GM18517 (cell line): Measurements from ENCODE around the gene SLC35F3.
"Not testable (repeated sequence)": the region's sequence is repeated elsewhere in the genome, so short reads cannot be mapped to it uniquely, and the experiment has no call there.

Experiments
- ATAC-seq: cut with Tn5 transposase; IDR thresholded peaks from one replicate; pipeline ENCODE4 v1.9.1; 2021; ENCODE audit warnings: mild to moderate bottlenecking, moderate library complexity; ENCODE audit not compliant: unreplicated experiment

SLC35F3 gene

DNA sequence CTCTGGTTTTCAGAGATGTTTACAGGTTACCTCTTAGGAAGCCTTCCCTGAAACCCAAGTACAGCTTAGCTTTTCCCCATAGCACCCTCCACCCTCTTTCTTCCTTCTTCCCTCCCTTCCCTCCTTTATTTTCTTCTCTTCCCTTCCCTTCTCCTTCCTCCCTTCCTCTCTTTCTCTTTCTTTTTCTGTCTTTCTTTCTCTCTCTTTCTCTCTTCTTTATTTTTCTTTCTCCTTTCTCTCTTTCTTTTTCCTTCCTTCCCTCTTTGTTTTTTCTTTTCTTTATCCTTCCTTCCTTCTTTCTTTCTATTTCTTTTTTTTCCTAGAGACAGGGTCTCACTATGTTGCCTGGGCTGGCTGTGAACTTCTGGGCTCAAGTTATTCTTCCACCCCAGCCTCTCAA is 231.6 kb downstream of the SLC35F3 start:
- no peak for ATAC-seq

DNA sequence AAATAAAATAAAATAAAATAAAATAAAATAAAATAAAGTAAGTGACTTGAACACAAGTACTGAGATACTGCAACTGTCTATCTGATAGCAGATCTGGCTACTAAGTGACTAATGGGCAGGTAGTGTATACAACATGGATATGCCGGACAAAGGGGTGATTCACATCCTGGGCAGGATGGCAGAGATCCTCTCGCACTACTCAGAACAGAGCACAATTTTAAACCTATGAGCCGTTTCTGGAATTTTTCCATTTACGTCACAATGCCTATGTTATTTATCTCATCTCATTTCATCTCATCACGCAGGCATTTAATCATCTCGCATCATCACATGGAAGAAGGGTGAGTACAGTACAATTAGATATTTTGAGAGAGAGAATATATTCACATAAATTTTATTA is 235.5 kb downstream of the SLC35F3 start:
- ATAC-seq: no peak

DNA sequence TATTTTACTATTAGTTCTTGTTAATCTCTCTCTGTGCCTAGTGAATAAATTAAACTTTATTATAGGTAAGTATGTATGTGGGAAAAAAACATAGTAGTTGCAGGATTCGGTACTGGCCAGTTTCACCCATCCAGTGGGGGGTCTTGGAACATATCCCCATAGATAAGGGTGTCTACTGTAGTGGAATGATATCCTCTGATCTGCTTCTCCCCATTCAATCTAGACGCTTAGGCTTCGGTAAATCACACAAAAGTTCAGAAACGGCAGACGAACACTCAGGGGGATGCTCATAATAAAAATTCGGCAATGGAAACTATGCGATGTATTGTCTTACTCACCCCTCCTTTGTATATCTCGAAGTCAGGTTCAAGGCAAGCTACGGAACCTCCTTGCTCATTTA is 235.9 kb downstream of the SLC35F3 start:
- no peak for ATAC-seq

DNA sequence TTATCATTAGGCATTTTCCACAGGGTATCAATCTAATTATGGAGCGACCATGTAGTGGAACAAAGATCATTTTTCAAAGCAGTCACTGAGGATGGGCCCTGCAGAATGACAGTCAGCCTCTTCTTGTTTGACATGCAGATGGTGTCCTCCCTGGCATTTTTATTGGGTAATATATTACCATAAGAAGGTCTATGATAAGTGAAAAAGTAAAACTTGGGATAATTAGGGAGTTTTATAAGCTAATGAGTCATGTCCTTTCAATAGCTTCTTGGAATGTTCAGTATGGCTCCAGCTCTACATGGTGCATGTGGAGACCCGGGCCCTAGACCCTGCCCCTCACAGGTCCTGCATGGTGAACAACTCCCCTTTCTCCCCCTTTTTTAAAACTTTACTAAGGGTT is 236.5 kb downstream of the SLC35F3 start:
- no peak for ATAC-seq

DNA sequence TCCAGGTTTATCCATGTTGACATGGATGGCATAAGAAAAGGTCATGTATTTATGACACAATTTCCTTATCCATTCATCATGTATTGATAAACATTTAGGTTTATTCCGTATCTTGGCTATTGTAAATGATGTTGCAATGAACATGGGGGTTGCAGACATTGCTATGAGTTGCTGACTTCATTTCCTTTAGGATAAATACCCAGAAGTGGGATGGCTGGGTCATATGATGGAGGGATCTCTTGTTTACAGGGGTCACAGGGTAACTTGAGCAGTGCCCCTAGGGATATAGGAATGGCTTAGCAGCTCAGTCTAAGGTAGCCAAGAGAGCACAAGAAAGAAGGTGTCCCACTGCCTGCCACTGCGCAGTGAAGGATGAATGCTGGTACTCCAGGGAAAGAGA is 239.2 kb downstream of the SLC35F3 start:
- no peak for ATAC-seq

DNA sequence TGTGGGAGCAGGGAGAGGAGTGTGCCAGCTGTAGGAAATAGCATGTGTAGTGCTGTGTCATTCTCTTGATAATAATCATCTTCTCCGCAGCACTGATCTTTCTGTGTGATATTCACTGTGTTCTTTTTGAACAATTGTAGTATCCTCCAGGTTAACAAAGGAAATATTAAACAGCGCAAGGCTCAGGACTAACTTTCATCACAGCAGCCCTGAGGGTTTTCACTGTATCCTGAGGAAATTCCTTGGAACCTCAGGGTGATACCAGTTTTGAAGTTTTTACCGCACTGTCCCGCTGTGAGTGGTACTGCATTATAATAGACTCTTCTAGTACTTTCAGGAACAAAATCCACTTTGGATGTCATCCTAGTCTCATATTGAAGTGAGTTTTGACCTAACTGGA is 240.4 kb downstream of the SLC35F3 start:
- no peak for ATAC-seq

DNA sequence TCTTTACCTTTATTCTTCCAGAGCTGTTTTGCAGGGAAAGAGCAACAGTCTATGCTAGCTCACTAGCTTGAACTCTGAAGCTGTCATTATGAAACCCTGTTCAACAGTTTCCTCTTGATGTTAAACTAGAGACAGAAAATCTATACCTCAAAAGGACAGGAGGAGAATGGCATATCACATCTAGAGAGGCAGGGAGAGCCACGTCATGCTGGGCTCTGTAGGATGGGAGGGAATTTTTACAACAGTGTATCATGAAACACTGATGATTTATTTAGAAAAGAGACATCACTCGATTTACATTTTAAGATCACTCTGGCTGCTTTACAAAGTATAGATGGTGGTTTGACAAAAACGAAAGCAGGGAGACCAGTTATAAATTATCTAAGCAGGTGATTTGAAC is 243.9 kb downstream of the SLC35F3 start:
- ATAC-seq: no peak

DNA sequence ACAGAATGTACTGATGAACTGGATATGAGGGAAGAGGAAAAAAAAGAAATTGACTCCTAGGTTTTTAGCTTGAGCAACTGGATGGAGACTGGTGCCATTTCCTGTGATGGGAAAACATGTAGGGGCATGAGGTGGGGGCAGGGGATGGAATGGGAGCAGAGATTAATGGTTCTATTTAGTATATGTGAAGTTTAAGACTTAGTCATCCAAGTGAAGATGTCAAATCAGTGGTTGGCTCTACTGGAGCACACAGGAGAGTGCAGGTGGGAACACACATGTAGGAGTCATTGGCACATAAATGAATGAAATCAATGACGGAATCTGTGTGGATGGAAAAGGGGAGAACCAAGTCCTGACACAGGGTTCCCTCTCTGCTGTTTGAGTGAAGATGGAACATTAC is 244.3 kb downstream of the SLC35F3 start:
- no peak for ATAC-seq

DNA sequence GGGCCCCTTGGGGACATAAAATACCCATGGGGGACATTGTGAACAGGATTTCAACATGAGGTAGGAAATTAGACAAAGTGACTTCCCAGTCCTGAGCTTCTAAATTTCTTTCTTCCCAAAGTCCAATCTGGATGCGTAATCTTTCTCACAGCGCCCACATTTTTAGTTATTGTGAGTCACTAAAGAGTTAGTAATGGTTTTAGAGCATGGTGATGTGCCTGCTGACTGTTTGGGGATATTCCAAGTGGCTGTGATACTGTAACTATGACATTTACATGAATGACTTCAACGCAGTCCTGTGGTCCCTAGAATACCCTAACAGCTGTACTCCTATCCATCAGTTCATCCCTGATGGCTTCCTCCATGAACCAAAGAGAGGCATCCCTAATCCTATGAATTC is 244.7 kb downstream of the SLC35F3 start:
- no peak for ATAC-seq

DNA sequence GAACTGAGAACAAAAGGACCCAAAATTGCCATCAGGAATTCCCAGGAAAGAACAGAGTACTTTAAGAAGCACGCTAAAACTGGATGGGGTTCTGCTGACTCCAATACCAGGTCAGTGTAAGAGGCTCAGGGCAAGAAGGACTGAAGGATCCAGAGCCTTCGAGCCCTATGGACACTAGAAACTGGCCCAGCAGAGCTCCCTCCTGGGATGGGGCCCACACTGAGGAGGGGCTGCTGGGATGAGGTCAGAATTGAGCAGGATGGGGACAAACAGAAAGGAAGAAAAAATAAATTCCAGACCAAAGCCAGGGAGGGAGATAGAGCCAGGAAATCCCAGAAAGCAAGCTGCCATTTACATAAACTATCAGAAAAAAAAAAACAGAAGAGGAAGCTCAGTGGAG is 246.4 kb downstream of the SLC35F3 start:
- no peak for ATAC-seq

DNA sequence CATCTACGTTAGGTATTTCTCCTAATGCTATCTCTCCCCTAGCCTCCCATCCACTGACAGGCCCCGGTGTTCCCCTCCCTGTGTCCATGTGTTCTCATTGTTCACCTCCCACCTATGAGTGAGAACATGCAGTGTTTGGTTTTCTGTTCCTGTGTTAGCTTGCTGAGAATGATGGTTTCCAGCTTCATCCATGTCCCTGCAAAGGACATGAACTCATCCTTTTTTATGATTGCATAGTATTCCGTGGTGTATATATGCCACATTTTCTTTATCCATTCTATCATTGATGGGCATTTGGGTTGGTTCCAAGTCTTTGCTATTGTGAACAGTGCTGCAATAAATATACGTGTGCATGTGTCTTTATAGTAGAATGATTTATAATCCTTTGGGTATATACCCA is 247.9 kb downstream of the SLC35F3 start:
- not testable (repeated sequence) for ATAC-seq

DNA sequence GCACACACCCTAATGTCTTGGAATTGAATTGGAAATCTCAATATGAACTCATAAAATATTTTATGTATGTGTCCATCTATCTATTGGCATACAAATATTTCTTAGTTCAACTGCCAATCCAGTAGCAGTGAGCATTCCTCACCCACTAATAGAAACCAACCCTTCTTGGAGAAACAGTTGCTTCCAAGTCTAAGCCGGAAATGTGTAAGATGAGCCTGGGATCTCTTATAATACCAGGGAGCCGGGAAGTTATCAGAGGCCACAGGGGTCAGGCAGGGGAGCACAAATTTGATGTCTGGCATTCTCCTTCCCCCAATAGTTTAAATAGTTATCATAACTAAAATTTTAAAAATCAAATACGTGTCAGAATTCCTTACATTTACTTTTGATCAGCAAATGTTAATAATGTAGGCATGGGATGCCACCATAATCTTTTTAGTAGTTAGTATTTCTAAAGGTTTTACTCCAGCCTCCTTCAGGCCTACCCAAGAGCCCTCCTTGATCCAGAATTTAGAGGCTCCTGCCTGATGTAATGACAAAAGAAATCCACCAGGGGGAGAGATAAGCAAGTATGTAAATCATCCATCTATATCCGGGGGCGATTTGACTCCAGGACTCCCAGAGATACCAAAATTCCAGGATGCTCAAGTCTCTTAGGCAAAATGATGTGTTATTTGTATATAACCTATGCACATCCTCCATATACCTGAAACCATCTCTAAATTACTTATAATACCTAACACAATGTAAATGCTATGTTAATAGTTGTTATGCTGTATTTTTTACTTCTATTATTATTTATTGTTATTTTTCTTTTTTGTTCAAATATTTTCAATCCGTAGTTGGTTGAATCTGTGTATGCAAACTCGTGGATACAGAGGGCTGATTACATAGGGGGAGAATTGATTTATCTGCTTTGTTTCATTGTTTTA is 250.1 kb downstream of the SLC35F3 start:
- ATAC-seq: no peak

DNA sequence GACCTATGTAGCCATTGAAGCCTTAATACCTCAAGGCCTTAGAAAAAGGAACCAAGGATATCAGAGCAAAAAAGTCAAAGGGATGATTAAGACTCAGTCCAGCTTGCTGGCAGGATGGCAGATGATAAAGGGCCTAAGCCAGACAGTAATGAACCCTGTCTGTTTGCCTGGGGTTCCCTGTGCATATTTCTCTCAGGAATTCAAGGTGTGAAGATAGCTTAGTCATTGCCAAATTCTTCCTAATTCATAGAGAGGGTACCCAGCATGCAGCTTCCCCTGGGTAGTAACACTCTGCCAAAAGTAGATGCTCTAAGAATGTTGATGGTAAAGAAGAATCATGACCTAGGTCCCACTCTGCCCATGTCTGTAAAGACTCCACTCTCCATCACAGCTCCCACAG is 258.2 kb downstream of the SLC35F3 start:
- no peak for ATAC-seq

DNA sequence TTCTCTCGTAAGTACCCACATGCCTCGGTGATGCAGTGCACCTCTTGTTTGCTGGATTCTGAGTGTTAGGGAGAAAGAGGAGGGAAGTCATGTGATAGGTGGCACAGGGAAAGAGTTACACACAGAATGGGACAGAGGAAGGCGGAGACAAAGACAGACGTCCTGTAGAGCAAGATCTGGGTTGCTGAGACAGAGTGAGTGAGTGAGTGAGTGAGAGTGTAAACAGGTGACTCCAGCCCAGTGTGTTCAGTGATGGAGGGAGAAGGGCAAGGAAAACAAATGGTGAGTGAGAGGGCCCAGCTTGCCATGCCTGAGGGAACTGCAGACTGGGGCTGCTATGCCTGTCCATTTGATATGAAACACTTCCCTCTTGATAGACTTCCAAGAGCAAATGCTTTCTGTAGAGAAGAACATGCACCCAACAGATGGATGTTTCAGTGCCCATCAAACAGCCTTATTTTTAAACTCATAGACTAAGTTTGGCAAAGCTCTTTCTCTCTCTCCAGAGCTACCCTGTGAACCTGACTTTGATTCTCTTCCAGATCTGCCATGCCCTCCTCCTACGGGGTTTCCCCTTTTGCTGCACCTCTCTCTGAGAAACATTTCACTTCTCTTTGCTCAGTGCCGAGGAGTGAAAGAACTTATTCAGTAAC is 258.9 kb downstream of the SLC35F3 start:
- no peak for ATAC-seq

DNA sequence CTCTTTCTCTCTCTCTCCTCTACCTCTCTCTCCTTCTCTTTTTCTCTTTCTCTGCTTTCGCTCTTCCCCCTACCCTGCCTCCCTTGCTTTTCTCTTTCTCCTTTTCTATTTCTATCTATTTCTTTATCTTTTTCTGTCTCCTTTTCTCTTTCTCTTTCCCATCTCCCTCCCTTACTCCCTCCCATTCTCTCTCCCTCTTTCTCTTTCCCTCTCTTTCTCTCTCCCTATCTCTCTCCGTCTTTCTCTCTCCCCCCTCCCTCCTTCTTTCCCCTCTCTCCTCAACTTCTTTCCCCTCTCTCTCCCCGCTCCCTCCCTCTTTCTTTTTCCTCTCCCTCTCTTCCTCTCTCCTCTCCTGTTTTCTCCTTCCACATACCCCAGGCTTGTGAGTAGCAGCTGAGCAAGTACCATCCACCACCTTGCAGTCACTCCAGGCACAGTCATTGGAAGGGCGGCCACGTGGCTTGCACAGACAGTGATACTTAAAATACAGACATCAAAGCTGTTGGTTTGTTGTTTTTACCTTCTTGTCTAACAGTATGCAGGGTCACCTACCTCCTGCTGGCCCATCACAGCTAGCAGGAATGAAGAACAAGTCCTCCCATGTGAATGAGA is 259.7 kb downstream of the SLC35F3 start:
- ATAC-seq: no peak

DNA sequence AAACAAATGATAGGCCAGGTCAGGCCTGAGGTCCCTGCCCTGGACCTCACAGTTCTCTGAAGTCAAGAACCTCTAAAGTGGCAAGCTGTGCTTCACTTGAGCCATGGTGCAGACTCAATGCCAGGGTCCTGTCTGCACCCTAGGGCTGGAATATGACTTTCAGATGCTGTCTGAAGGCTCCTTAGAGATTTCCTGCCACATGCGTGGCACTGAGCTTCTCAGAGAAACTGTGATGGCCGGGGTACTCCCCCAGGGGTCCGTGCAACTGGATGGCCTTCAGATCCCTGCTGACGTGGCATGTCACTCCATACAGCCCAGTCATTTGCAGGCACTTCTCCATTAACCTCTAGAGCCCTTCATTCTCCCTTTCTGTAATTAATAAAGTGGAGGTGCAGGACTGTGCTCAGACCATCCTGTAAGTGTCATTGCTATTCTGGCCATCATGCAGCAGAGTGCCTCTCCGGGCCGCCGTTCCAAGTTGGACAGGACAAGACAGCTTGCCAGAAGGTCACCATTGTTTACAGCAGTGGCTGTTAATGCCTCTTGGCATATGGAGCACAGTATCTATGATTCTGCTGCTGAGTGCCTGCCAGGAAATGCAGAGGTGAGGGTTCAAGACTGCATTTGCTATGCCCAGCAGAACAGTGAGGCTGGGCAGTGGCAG is 263.7 kb downstream of the SLC35F3 start:
- ATAC-seq: no peak

DNA sequence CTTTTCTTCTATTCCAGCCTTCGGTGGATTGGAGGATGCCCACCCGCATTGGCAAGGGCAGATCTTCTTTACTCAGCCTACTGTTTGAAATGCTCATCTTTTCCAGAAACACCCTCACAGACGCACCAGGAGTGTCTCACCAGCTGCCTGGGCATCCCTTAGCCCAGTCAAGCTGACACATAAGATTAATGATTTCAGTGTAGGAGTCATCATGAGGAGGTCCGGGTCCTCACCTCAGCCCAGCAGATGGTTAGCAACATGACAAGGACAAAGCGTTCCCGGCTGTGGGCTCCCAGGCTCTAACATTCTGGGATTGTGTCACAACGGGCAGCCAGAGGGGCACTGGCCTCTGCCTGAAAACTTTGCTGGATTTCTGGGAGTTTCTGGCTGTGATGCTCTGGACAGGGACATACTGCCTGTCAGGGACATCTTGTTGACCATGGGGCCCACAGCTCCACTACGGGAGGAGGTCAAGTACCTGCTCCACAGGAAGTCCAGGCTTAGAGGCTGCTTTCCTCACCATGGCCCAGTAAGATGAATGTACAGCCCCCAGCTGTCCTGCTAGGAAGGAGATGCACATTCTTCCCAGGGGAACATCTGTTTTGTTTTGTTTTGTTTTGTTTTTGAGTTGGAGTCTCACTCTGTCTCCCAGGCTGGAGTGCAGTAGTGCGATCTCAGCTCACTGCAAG is 264.8 kb downstream of the SLC35F3 start:
- no peak for ATAC-seq

DNA sequence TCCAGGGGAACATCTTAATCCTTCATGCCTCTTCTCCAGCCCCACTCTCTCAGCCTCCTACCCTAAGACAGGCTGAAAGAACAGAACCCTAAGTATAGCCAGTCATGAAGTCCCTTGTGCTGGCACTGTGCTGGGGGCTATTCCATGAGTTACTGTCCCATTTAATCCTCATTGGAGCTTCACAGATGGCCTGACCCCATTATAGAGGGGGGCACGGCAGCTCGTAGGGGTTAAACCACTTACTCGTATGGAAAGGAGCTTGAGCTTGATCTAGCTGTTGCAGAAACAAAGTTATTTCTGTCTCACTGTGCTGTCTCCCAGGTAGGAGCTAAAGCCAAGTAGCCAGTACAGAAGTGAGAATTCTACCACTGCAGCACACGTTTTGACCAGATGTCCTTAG is 265.6 kb downstream of the SLC35F3 start:
- no peak for ATAC-seq

DNA sequence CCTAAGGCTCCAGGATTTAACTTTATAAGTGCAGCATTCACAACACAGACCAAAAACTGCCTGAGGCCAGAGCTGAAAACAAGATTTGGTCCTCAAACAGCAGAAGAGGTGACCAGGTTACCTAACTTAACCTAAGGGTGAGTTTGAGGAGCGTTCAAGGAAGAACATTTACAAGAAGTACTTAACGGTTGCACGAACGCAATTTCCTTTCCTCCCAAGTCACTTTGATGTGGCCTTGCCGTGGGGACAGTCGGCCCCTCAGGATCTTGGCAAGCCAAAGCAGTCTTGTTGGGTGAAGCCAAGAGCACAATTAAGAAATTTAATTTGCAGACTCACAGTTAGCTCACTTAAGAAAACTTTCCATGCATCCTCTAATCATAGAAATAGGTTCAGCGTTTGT is 266.1 kb downstream of the SLC35F3 start:
- ATAC-seq: no peak

DNA sequence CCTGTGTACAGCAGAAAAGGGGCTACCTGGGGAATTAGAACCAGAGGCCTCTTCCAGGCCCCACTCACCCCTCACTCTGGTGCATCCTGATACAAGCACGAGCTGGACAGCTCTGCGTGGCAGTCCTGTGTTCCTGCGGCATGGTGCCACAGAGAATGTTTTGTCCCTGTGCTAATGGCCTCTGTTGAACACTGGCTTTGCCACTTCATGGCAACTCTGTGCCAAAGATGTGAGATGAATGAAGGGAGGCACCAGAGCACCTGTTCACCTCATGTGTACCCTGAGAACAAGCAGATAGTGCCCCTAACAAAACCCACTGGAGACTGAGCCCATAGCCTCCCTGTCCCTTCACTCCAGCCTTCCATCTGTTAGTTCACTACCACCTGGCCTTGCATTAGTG is 269.5 kb downstream of the SLC35F3 start:
- ATAC-seq: no peak

DNA sequence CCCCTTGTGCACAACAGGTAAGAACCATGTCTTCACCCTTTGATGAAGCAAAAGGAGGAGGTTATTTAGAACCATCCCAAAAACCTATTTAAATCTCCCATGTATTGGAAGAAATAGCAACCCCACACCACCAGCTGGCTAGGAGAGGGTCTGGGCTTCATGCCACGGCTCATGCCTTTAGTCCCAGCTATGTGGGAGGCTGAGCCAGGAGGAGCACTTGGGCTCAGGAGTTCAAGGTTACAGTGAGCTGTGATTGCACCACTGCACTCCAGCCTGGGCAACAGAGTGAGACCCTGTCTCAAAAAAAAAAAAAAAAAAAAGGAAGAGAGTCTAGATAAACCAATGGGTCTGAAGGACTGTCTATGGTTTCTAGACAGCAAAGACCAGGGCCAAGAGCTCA is 270.9 kb downstream of the SLC35F3 start:
- ATAC-seq: no peak
